H9 (cell line): Measurements from ENCODE around the gene ZBP1. TPM values are rescaled to one million over a fixed set of nuclear protein-coding genes. Genes with fewer than 3 reads are reported as not detected.

Source experiments
- DNase-seq: peaks from one replicate; pipeline ENCODE4 v3.0.0-alpha.2; 2017
- H2AFZ ChIP-seq: one replicate; pipeline ENCODE4 v1.6.1; 2013; ENCODE audit warnings: mild to moderate bottlenecking, low read length, control low read depth, moderate library complexity
- H2AK5ac ChIP-seq: 2 replicates; pipeline ENCODE4 v1.6.1; 2013; ENCODE audit warnings: low read length, control low read depth, mixed read lengths; ENCODE audit not compliant: insufficient read length
- H2BK120ac ChIP-seq: one replicate; pipeline ENCODE4 v1.6.1; 2013; ENCODE audit warnings: low read depth, mild to moderate bottlenecking, low read length, control low read depth, inconsistent platforms; ENCODE audit not compliant: poor library complexity, severe bottlenecking
- H2BK12ac ChIP-seq: 2 replicates; pipeline ENCODE4 v1.6.1; 2013; ENCODE audit warnings: low read length, control low read depth, mixed read lengths, low read depth; ENCODE audit not compliant: insufficient read length
- H2BK15ac ChIP-seq: 2 replicates; pipeline ENCODE4 v1.6.1; 2013; ENCODE audit warnings: low read depth, low read length, control low read depth
- H2BK20ac ChIP-seq: one replicate; pipeline ENCODE4 v1.6.1; 2013; ENCODE audit warnings: low read depth, mild to moderate bottlenecking, low read length, control low read depth, inconsistent platforms; ENCODE audit not compliant: poor library complexity, severe bottlenecking
- H2BK5ac ChIP-seq: 2 replicates; pipeline ENCODE4 v1.6.1; 2013; ENCODE audit warnings: low read length, control low read depth, mixed read lengths; ENCODE audit not compliant: insufficient read length
- H3K14ac ChIP-seq: 2 replicates; pipeline ENCODE4 v1.6.1; 2013; ENCODE audit warnings: low read length, control low read depth; ENCODE audit not compliant: insufficient read depth
- H3K18ac ChIP-seq: 2 replicates; pipeline ENCODE4 v1.6.1; 2013; ENCODE audit warnings: low read depth, mild to moderate bottlenecking, mixed read lengths, low read length, control low read depth; ENCODE audit not compliant: insufficient read length
- H3K23ac ChIP-seq: 2 replicates; pipeline ENCODE4 v1.6.1; 2013; ENCODE audit warnings: low read length, control low read depth, mixed read lengths, low read depth; ENCODE audit not compliant: insufficient read length
- H3K23me2 ChIP-seq: 2 replicates; pipeline ENCODE4 v1.6.1; 2013; ENCODE audit warnings: low read depth, mild to moderate bottlenecking, mixed read lengths, low read length, control low read depth; ENCODE audit not compliant: insufficient read length, poor library complexity, severe bottlenecking
- H3K27ac ChIP-seq: 2 replicates; pipeline ENCODE4 v1.5.1; 2013; ENCODE audit warnings: low read length, control low read depth, mixed read lengths, low read depth; ENCODE audit not compliant: insufficient read length
- H3K27me3 ChIP-seq: 2 replicates; pipeline ENCODE4 v1.6.1; 2013; ENCODE audit warnings: low read length, control low read depth, inconsistent platforms; ENCODE audit not compliant: insufficient read depth
- H3K4ac ChIP-seq: 2 replicates; pipeline ENCODE4 v1.6.1; 2013; ENCODE audit warnings: low read depth, mild to moderate bottlenecking, control low read depth, inconsistent platforms, low read length, moderate library complexity
- H3K4me1 ChIP-seq: 2 replicates; pipeline ENCODE4 v1.6.1; 2013; ENCODE audit warnings: low read length, control low read depth, inconsistent platforms; ENCODE audit not compliant: insufficient read depth
- H3K4me2 ChIP-seq: 2 replicates; pipeline ENCODE4 v1.6.1; 2013; ENCODE audit warnings: low read length, control low read depth, mixed read lengths; ENCODE audit not compliant: insufficient read length, insufficient read depth
- H3K56ac ChIP-seq: 2 replicates; pipeline ENCODE4 v1.6.1; 2013; ENCODE audit warnings: low read depth, mild to moderate bottlenecking, mixed read lengths, low read length, control low read depth; ENCODE audit not compliant: insufficient read length
- H3K79me1 ChIP-seq: 2 replicates; pipeline ENCODE4 v1.6.1; 2013; ENCODE audit warnings: low read depth, mild to moderate bottlenecking, moderate library complexity, low read length, control low read depth, inconsistent platforms; ENCODE audit not compliant: insufficient read depth, poor library complexity, severe bottlenecking
- H3K79me2 ChIP-seq: 2 replicates; pipeline ENCODE4 v1.6.1; 2013; ENCODE audit warnings: low read length, control low read depth, inconsistent platforms; ENCODE audit not compliant: insufficient read depth
- H3K9ac ChIP-seq: 2 replicates; pipeline ENCODE4 v1.6.1; 2013; ENCODE audit warnings: low read length, control low read depth, mixed read lengths; ENCODE audit not compliant: insufficient read length; ENCODE audit errors: extremely low read depth
- H3K9me3 ChIP-seq: one replicate; pipeline ENCODE4 v1.6.1; 2013; ENCODE audit warnings: low read depth, low read length, inconsistent platforms; ENCODE audit not compliant: control insufficient read depth
- H3T11ph ChIP-seq: one replicate; pipeline ENCODE4 v1.6.1; 2013; ENCODE audit warnings: mild to moderate bottlenecking, low read length, control low read depth, inconsistent platforms
- H4K20me1 ChIP-seq: one replicate; pipeline ENCODE4 v1.6.1; 2013; ENCODE audit not compliant: control insufficient read depth, insufficient read length, insufficient read depth
- H4K5ac ChIP-seq: 2 replicates; pipeline ENCODE4 v1.6.1; 2013; ENCODE audit warnings: low read depth, mild to moderate bottlenecking, mixed read lengths, low read length, control low read depth; ENCODE audit not compliant: insufficient read length
- H4K8ac ChIP-seq: replicated peaks from 2 replicates; pipeline ENCODE4 v1.6.1; 2013; ENCODE audit warnings: low read length, control low read depth, mixed read lengths, low read depth; ENCODE audit not compliant: insufficient read length
- H4K91ac ChIP-seq: 2 replicates; pipeline ENCODE4 v1.6.1; 2013; ENCODE audit warnings: low read depth, mild to moderate bottlenecking, moderate library complexity, mixed read lengths, low read length, control low read depth; ENCODE audit not compliant: insufficient read length
- H3K27ac Mint-ChIP-seq, 3 experiments: 2 replicates in 2 of 3; 3 replicates in 1 of 3; pipeline ENCODE4 v1.8.0; 2020 to 2021; ENCODE audit warnings: mixed read lengths in 3 of 3, mild to moderate bottlenecking in 1 of 3, moderate library complexity in 1 of 3
- H3K27me3 Mint-ChIP-seq: 2 replicates; pipeline ENCODE4 v1.8.0; 2021; ENCODE audit warnings: low read depth, mild to moderate bottlenecking, moderate library complexity, mixed read lengths
- H3K36me3 Mint-ChIP-seq, 3 experiments: 2 replicates in 2 of 3; 3 replicates in 1 of 3; pipeline ENCODE4 v1.8.0; 2020 to 2021; ENCODE audit warnings: low read depth in 3 of 3, mixed read lengths in 3 of 3; ENCODE audit not compliant: insufficient read depth in 1 of 3
- H3K4me1 Mint-ChIP-seq, 2 experiments: 2 replicates each; pipeline ENCODE4 v1.8.0; 2020; ENCODE audit warnings: mixed read lengths in 2 of 2
- H3K4me3 Mint-ChIP-seq, 2 experiments: 2 replicates in 1 of 2; 3 replicates in 1 of 2; pipeline ENCODE4 v1.8.0; 2020 to 2021; ENCODE audit warnings: mild to moderate bottlenecking in 2 of 2, mixed read lengths in 2 of 2, moderate library complexity in 1 of 2
- H3K9me3 Mint-ChIP-seq, 2 experiments: 2 replicates in 1 of 2; 3 replicates in 1 of 2; pipeline ENCODE4 v1.8.0; 2020; ENCODE audit warnings: mild to moderate bottlenecking in 2 of 2, mixed read lengths in 2 of 2, moderate library complexity in 1 of 2
- CTCF ChIP-seq: fragments of 200-600 bp; sonication (generic); conservative IDR thresholded peaks from 3 replicates; pipeline ENCODE4 v1.8.0; 2021; ENCODE audit warnings: antibody characterized with exemption, mild to moderate bottlenecking
- WGBS: extraction: QIAGEN DNeasy Blood & Tissue Kit; methylation state at CpG from one replicate; pipeline ENCODE4 v1.1.7; 2013; ENCODE audit warnings: missing lambda C conversion rate, low lambda C conversion rate, mixed read lengths; ENCODE audit not compliant: insufficient read length; ENCODE audit errors: extremely low coverage; 5-methylcytosine and 5-hydroxymethylcytosine counted together
- total RNA-seq: library from RNA; stranded (reverse); gene quantifications from 2 replicates; pipeline ENCODE4 v1.2.1, GENCODE V29; 2021

The ZBP1 gene
- total RNA-seq, 1 experiment from 2014 or later: not detected

GRCh38 chr20:57625978-57626377 lies 5.8 kb upstream of the ZBP1 start:
- no peaks in the 10 kb centered on the region for H3K79me2 ChIP-seq
- H3K56ac ChIP-seq: no peak overlapping the region
- no peak overlapping the region for H2BK5ac ChIP-seq
- peaks cover 3% of the 10 kb centered on the region for H4K20me1 ChIP-seq
- H2BK120ac ChIP-seq: no peak overlapping the region
- no peaks in the 10 kb centered on the region for H3K23me2 ChIP-seq
- H3K23ac ChIP-seq: no peak overlapping the region
- no peak overlapping the region for H3K18ac ChIP-seq
- no CpG with 5 or more reads among the region's 2 CpGs for WGBS
- no peak overlapping the region for H3K4me3 Mint-ChIP-seq
- H3K36me3 Mint-ChIP-seq: peaks cover 0 to 6% (median 0%) of the 10 kb centered on the region in 3 experiments; a peak in 2 of 7 replicates
- no peaks in the 10 kb centered on the region for H3K79me1 ChIP-seq
- no peak overlapping the region for H3K4me2 ChIP-seq
- H3K27me3 Mint-ChIP-seq: peaks cover 7% of the 10 kb centered on the region
- H2BK15ac ChIP-seq: no peak overlapping the region
- no peak overlapping the region for H3T11ph ChIP-seq
- no peak overlapping the region for H3K9ac ChIP-seq
- H3K4ac ChIP-seq: no peak overlapping the region
- no peaks in the 10 kb centered on the region for H3K4me1 ChIP-seq
- no peak overlapping the region for H2AFZ ChIP-seq
- no peak overlapping the region for H4K8ac ChIP-seq
- no peak for TF ChIP-seq CTCF
- no peak for DNase-seq
- no peaks in the 10 kb centered on the region for H3K9me3 ChIP-seq
- peaks cover 8 to 12% of the 10 kb centered on the region in 2 experiments; a peak in 4 of 5 replicates for H3K9me3 Mint-ChIP-seq
- no peaks in the 10 kb centered on the region for H3K27me3 ChIP-seq
- no peak overlapping the region for H2BK20ac ChIP-seq
- H3K14ac ChIP-seq: no peak overlapping the region
- H4K5ac ChIP-seq: no peak overlapping the region
- no peak overlapping the region for H2AK5ac ChIP-seq
- no peak overlapping the region for H2BK12ac ChIP-seq
- H4K91ac ChIP-seq: no peak overlapping the region
- H3K27ac ChIP-seq: no peak overlapping the region
- H3K27ac Mint-ChIP-seq: no peak overlapping the region
- H3K4me1 Mint-ChIP-seq: peaks cover 6 to 10% of the 10 kb centered on the region in 2 experiments
